Activated CD4-positive, CD25-positive, alpha-beta regulatory T cell treated with anti-CD3 and anti-CD28 coated beads, Interleukin-2, amount 50 U/mL, for 16 hours (primary cell): ENCODE data around the gene PMP22.
"Not testable (repeated sequence)": the region's sequence is repeated elsewhere in the genome, so short reads cannot be mapped to it uniquely, and the experiment has no call there.

Source experiments
- DNase-seq: peaks from one replicate; pipeline ENCODE4 v3.0.0-alpha.2; 2020; ENCODE audit warnings: low read depth, low spot score

PMP22 gene

DNA sequence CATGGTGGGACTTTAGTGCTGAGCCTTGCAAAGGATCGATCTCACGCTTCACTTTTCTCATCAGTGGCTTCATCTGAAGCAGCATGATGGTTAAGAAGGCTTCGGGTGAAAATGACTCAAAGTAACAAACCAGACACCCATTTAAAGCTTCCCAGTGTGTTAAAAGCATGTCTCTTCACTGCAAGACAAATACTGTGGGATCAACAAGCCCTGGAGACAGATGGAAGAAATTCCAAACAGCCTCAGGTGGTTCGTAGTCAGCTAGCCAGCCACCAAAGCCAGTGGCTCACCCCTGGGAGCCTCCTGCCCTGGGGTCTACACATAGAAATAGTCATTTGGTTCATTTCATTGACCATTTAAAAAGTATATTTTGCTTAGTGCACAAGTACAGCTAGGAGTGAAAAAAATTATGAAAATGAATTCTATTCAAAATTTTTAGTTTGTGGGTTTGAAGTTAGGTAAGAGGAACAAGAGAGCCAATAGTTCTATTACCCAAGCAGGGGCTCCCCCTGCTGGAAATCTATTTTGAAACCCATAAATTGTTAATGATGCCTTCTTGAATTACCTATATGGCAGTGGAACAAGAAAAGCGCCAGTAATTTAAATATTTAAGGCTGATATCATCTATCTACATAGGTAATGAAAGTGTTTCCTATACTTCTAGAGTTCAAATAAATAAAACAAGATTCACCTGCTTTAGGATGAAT, 51.6 kb downstream of the PMP22 start:
- no peak for DNase-seq

DNA sequence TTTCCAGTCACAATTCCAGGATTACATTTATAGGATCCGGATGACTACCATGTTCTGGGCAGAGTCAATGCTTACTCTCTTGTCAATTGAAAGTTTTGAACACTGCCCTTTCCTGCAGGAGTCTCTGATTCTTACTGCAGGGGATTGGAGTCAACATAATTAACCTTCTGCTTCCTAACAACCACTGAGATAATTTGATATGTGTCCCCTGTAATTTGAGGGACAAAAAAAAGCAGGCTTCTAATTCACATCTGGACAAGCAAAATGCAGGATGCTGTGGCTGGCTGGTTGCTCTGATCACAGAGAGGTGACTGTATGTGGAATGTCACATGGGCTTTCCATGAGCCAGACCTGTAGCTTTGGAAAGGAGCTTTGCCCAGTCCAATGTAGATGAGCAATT, 54.9 kb downstream of the PMP22 start:
- no peak for DNase-seq

DNA sequence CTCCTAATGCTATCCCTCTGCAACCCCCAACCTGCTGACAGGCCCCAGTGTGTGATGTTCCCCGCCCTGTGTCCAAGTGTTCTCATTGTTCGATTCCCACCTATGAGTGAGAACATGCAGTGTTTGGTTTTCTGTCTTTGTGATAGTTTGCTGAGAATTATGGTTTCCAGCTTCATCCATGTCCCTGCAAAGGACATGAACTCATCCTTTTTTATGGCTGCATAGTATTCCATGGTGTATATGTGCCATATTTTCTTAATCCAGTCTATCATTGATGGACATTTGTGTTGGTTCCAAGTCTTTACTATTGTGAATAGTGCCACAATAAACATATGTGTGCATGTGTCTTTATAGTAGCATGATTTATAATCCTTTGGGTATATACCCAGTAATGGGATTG, 62.1 kb downstream of the PMP22 start:
- DNase-seq: not testable (repeated sequence)

DNA sequence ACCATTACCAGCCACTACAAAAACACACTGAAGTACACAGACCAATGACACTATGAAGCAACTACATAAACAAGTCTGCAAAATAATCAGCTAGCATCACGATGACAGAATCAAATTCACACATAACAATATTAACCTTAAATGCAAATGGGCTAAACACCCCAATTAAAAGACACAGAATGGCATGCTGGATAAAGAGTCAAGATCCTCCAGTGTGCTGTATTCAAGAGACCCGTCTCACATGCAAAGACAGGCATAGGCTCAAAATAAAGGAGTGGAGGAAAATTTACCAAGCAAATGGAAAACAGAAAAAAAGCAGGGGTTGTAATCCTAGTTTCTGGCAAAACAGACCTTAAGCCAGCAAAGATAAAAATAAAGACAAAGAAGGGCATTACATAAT, 64.6 kb downstream of the PMP22 start:
- not testable (repeated sequence) for DNase-seq

DNA sequence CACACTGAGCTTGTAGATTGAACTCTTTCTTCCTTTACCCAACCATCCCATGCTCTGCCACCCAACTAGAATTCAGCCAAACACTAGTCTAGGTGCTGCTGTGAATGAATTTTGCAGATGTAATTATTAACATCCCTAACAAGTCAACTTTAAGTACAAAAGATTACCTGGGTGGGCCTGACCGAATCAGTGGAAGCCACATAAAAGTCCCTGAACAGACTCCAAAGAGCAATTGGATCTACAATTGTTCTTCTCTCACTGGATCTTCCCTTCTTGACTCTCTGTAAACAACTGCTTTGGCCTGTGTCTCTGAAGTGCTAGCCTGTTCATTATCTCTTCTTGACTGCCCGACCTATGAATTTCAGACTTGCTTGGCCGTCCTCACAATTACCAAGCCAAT, 67.9 kb downstream of the PMP22 start:
- no peak for DNase-seq

DNA sequence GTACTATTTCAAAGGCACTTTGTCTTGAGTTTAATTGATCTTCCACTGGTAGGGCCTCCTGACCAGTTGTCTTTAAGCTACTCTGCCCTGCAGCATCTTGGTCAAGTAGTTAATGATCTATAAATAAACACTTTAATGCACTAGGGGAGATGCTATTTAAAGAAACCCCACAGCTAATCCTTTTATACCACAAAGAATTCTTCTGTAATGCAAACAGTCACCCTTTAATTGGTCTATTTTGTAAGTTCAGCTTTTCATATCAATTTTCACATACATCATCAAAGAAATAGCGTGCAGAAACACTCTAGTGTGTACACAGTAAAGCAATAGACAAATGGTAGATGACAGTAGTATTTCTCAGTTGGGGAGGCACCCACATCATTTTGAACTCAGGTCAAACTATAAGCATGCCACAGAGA, 70.3 kb downstream of the PMP22 start:
- no peak for DNase-seq

DNA sequence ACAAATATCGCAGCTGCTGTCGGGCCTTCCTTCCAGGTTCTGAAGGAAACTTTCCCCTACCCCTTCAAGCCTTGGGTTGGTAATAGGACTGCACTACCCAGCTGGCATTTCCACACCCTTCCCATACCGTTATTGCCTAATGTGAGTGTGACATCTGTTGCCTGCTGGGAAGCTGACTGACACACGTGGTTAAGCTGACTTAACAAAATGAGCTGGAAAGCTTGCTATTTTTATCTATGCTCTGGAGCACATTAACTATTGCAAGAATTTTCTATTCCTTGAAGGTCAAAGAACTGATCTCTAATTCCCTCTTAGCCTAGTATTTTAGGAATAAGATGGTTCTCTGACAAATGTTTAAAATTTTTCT, 79.5 kb downstream of the PMP22 start:
- no peak for DNase-seq

DNA sequence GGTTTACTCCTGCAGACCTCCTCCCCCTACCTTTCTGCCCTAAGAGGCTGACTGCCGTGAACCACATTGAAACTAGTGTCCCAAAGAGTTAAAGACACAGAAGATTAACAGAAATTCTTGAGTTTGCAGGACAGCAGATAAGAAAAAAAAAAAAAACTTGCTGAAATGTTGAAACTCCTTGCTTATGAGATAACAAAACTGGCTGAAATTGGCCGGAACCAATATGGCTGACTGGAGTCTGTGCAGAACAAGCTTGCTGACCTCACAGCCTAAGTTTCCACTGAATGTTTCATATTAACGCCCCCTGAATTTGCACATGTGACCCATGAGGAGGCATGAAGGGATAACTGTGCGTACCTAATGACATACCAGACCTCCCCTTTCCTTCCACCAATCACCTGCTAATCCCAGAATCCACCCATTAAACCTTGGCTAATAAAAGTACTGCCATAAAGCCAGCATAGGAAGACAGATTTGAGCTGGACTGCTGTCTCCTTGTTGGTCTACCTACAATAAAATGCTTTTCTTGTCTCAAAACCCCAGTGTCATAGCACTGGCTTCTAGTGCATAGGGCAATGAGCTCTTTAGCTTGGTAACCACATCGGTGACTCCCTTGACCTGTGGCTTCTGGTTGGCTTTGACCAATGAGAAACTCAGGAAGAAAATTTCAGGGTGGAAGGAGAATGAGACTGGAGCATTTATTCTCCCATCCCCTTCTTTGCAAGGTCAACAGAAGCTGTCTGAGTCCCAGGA, 80.1 kb downstream of the PMP22 start:
- DNase-seq: no peak

DNA sequence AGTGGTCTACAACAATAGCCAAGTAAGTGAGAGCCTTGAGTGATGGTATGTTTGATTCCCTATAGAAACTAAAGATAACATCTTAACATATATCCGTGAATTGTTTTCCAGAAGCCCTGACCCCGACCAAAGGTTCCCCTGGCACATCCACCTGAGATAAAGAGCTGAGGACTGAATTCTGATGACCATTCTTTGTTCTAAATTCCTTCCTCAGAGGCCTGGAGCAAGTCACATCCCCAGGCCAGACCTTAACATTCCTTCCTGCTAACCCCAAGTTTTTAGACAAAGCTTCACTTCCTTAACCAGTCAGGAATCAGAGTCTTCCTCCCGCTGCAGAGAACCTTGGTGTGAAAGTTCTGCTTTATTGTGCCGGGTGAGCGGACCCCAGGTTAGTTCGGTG, 83.3 kb downstream of the PMP22 start:
- DNase-seq: no peak

DNA sequence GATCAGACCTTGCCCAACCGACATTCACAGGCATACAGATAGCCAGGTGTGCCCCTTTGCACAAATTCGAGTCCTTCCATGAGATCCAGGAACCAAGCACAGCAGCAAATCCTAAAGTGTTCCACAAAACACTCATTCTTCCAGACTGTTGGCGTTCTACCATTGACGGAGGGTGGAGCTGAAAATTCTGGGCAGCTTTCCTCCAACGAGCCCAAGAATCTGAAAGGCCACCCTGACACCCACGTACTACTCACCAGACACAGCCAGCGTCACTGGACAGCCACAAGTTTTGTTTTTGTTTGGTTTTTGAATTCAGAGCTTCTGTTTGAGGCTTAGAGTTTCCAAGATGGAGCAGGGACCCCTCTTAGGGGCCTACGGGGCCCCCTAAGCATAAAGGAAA, 83.8 kb downstream of the PMP22 start:
- DNase-seq: no peak

DNA sequence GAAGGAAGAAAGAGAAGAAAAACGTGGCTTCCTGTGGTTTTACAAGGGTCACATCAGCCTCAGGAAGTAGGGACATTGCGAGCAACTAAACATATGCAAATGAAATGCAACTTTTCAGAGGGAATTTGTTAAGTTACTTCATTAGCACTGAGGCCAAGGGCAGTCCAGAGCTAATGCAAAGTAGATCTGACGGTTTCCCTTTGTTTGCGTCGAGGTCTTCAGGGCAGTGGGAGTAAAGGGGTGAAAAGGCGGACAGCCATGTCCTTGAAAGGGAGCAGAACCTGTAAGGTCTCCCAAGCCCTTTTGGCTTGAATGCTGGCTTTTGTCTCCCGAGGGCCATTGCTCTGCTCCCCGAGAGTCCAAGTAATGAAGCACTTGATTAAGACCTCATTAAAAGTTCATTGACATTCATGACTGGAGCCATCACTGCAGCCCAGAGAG, 85.0 kb downstream of the PMP22 start:
- DNase-seq: no peak
